Activated CD4-positive, alpha-beta T cell treated with anti-CD3 and anti-CD28 coated beads, Interleukin-10, Interleukin-2, amounts not matched to agents 100 ng/mL and 50 ng/mL, durations not matched to agents 16 hours and 8 hours (primary cell): ENCODE measurements around the gene GLB1L2.
"Not testable (repeated sequence)": the region's sequence is repeated elsewhere in the genome, so short reads cannot be mapped to it uniquely, and the experiment has no call there.

Source experiments
- DNase-seq: peaks from one replicate; pipeline ENCODE4 v3.0.0-alpha.2; 2020

GLB1L2 gene, protein sequence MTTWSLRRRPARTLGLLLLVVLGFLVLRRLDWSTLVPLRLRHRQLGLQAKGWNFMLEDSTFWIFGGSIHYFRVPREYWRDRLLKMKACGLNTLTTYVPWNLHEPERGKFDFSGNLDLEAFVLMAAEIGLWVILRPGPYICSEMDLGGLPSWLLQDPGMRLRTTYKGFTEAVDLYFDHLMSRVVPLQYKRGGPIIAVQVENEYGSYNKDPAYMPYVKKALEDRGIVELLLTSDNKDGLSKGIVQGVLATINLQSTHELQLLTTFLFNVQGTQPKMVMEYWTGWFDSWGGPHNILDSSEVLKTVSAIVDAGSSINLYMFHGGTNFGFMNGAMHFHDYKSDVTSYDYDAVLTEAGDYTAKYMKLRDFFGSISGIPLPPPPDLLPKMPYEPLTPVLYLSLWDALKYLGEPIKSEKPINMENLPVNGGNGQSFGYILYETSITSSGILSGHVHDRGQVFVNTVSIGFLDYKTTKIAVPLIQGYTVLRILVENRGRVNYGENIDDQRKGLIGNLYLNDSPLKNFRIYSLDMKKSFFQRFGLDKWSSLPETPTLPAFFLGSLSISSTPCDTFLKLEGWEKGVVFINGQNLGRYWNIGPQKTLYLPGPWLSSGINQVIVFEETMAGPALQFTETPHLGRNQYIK

DNA sequence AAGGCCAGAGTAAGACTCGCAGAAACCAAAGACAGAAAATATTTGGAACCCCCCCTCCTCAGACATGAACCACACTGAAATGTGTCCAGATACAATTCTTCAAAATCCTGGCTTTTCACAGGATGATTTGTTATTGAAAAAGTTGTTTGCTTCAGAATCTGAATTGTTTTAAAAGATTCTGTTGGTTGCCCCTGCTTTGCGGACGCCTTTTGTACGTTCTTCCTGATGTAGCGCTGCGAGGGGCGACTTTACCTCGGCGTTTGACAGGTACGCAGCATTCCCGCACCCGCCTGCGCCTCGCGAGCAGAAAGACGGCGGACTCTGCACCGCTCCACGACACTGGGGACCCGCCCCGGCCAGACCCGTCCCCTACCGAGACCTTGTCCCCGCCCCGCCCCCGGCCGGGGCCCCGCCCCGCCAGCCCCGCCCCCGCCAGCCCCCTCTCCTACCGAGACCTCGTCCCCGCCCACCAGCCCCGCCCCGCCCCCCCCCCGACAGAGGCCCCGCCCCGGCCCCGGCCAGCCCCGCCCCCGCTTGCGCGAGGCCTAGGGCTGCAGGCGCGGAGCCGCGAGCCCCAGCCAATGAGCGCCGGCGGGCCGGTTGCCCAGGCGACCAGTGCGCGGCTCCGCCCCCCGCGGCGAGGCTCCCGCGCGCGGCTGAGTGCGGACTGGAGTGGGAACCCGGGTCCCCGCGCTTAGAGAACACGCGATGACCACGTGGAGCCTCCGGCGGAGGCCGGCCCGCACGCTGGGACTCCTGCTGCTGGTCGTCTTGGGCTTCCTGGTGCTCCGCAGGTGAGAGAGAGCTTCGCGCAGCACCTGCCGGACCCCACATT is at the start of gene GLB1L2:
Gene GLB1L2, plus strand, starts transcription at position 635 of the 835 bp plus-strand sequence. Its CDS starts 74 bp downstream, at position 709.
- peak; percentile 84 for DNase-seq

DNA sequence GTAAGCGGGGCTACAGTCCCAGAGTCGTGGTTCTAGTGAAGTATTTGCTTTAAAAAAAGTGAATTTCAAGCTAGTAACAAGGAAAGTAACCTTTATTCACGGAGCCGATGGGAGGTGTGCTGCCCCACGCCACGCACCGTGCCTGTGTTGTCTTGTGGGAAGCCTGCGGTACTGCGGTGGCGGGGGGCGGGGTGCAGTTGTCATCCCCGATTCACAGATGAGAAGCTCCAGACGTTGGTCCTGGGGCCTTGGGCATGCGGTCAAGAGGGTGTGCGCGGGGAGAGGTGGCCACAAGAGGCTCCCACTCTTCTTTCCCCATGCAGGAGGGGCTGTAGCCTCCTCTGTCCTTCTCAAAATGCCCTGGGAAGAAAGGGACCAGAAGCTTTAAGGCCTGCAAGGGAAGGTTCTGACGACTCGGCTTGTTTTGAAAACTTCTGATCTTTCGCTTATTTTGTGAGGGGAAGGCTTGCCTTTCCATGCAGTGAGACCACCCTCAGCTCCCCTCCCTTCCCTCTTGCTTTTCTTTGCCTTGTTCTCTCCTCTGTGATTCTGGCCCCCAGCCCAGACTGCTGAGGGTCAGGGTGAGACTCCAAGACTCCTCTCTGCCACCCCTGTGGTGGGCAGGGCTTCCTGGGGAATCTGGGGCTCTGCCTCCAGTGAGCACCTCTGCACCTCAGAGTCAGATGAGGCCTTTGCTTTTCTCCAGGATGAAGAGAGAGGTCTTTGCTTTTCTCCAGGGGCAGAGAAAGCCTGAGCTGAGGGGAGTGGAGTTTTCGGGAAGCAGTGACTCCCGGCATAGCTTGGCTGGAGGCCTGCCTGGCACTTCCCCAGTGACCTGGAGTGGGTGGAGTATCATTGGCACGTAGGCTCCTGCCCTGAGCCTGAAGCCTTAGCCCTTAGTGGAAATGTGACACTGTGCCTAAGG is 49.4 kb upstream of the GLB1L2 start:
- no peak for DNase-seq

DNA sequence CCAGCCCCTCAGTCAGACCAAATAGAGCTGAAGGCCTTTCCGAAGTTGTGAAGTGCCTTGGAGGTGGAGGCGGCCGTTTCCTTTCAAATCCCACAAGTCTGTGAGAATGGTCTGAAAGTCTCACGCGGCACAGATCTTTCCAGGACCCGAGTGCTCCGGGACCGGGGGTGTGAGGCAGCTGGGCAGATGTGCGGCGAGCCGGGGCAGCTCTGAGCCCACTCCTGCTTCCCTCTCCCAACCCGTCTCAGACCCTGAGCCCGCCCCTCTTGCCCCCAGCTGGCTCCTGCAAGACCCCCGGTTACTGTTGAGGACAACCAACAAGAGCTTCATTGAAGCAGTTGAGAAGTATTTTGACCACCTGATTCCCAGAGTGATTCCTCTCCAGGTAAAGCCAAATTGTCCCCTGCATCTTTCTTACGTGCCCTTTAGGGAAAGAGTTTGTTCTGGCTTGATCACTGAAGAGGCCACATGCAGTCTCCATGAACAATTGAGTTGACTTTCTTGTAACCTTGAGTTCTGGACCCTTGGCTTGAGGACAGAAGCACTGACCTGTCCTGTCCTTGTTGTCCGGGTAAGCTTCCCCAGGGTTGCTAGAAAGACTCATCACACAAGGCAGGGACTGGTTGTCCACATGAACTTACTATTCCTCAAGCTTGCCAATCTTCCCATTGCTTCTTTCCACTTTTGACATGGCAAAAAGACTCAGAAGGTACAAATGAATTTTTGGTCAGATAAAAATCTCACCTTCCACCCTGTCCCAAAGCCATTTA is 48.1 kb upstream of the GLB1L2 start:
- DNase-seq: no peak

DNA sequence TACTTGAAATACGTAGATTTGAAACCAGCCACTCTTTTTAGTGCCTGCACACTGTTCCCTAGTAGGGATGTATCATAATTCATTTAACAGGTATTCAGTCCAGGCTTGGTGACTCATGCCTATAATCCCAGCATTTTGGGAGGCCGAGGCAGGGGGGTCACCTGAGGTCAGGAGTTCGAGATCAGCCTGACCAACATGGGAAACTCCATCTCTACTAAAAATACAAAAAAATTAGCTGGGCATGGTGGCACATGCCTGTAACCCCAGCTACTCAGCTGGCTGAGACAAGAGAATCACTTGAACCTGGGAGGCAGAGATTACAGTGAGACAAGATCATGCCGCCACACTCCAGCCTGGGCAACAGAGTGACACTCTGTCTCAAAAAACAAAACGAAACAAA is 47.4 kb upstream of the GLB1L2 start:
- not testable (repeated sequence) for DNase-seq

DNA sequence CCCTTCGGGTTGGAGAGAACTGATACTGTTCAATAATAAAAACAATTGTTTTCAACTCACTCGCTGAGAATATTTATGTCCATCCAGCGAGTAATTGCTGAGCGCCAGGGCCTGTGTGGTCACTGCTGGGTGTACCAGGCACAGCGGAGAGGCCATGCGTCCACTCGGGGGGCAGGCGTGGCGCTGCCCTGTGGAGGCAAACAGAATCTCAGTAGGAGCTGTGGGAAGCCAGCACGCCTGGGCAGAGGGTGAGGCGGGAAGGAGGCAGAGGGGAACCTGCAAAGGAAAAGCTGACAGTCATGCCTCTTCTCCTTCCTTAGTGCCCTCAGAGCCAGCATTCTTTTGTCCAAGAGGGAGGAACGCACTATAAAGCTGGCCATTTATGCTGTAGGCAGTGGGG is 44.2 kb upstream of the GLB1L2 start:
- no peak for DNase-seq

DNA sequence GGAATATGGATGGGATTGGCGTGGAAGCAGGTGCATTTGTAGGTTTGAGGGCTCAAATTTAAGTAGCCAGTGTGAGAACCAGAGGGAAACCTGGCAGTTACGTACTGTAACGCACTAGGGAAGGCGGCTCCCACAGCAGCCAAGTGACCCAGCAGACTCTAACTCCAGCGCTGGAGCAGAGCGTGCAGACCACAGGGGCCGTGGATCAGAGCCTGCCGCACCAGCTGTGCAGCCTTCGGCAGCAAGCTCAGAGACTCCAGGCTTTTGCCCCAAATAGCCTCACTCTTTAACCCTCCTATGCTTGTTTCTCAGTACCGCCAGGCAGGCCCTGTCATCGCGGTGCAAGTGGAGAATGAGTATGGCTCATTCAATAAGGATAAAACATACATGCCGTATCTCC is 43.3 kb upstream of the GLB1L2 start:
- no peak for DNase-seq

DNA sequence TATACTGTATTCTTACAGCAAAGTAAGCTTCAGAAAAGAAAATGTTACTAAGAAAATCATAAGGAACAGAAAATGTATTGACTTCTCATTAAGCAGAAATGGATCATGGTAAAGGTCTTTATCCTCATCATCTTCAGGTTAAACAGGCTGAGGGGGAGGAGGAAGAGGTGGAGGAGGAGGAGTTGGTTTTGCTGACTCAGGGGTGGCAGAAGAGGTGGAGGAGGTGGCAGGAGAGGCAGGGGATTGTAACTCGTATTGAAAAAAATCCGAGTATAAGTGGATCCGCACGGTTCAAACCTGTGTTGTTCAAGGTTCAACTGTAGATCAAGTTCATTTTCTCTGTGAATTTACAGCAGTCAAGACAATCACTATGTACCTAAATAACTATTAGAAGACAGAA is 42.6 kb upstream of the GLB1L2 start:
- DNase-seq: no peak

DNA sequence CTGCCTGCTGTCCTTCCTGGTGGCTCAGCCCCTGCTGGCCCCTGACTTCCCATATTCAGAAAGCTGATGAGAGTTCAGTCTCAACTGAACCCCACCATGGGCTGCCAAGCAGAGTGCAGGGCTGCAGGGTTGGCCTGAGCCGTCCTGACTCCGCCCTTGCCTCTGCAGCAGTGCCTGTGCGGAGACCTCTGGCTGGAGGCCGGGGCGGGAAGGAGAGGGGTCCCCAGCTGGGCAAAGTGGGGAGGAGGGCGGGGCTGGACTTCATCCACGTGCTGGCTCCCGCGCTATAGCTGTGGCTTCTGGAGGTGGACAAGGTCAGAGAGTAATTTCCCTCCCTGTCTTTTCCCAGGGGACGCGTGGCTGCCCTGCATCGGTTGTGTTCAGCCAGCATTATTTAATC is 42.0 kb upstream of the GLB1L2 start:
- DNase-seq: no peak

DNA sequence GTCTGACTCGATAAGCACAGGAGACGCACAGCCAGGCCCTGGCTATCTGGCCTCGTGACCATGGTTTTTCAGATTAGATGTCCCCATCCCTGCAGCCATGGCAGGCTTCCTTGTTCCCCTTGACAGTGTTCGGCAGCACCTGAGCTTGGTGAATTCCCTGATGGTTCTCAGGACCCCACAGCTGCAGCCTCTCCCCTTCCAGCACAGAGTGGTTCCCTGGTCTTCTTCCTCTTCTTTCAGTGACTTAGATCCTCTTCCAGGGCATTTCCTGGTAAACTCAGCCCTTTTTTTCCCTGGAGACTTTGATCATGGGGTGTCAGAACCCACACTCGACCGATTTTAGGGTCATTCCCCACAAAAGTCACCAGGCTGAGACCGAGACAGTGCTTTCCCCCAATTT is 41.1 kb upstream of the GLB1L2 start:
- DNase-seq: no peak

DNA sequence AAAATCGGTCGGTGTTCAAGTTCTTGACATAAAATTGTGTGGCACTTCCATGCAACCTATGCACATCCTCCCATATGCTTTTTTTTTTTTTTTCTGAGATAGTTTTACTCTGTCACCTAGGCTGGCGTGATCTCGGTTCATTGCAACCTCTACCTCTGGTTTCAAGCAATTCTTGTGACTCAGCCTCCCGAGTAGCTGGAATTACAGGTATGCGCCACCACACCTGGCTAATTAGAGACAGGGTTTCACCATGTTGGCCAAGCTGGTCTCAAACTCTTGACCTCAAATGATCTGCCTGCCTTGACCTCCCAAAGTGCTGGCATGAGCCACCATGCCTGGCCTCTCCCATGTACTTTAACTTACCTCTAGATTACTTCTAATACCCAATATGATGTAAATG is 40.6 kb upstream of the GLB1L2 start:
- no peak for DNase-seq

DNA sequence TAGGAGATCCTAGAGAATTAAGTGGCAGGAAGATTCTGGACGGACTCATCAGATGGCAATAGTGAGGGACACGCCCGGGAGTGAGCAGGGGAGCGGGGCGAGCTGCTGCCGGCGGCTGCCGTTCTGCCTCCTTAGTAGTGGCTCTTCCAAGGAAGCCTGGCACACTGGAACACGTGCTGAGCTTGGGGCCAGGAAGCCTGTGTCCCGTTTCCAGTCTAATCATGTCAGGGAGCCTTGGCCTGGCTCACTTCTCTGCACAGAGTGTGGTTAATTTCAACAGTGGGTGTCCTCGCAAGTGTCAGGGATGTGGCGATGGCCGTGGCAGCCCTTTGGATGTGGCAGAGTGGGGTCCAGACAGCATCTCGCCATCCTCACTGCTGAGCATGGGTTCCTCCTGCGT is 39.1 kb upstream of the GLB1L2 start:
- no peak for DNase-seq

DNA sequence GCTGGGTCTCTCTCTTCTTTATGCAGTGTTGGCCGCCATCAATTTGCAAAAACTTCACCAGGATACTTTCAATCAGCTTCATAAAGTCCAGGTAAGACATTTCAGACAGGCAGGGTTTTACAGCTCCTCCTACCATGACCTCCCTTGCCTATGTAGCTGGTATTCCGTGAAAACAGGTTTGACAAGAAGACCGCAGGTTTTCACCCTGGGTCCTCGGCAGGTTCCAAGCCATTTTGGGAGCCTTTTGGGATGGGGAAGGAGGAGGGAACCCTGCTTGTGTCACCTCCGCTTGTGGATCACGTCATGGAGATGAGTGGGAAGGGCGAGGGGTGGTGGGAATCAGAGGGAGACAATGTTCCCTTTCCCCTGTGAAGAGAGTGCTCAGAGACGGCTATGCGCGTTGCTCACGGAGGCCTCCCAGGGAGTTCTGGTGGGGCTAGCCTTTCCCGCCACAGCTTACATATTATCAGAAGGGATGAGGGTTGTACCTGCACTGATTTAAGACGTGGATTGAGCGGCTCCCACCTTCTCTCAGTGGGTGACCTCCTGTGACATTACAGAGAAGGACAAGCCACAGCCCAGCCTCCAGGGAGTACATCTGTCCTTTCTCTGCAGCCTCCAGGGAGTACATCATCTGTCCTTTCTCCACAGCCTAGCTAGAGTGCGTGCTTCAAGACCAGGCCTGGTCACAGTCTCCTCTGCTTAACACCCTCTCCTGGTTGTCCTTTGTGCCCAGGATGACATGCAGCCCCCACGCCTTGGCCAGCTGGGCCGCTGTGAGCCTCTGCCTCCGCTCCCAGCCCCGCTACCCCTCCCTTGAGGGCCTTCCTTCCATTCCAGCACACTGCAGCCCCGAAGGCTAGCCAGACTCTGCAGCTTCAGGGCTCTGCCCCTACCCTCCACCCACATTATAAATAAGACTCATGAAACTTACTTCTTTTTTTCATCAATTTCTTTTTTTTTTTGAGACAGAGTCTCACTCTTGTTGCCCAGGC is 38.4 kb upstream of the GLB1L2 start:
- no peak for DNase-seq

DNA sequence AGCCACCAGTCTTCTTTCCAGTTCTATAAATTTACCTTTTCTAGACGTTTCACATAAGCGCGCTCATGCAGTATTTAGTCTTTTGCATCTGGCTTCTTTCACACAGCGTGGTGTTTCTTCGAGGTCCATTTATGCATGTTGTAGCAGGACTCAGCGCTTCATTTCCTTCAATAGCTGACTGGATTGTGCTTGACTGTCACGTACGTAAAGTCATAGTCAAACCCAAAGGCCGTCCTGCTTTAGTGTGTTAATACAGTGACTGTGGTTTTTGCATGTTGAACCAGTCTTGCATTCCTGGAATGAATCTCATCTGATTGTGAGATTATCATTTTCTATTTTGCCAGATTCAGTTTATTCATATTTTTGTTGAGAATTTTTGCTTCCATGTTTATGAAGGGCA is 37.1 kb upstream of the GLB1L2 start:
- DNase-seq: peak; percentile 66

DNA sequence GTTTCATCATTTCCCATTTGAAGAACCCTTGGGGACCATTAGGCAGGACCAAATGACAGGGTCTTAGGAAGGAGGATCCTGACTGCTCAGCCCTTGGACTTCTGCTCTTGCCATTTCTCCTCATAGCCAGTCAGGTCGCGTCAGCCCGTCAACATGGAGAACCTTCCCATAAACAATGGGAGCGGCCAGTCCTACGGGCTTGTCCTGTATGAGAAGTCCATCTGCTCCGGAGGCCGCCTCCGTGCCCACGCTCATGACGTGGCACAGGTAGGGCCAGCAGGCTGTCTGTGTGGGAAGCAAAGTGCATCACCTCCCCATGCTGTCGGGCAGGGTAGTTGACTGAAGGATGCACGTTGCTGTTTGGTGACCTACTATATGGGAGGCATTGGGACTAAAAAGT is 19.6 kb upstream of the GLB1L2 start:
- no peak for DNase-seq

DNA sequence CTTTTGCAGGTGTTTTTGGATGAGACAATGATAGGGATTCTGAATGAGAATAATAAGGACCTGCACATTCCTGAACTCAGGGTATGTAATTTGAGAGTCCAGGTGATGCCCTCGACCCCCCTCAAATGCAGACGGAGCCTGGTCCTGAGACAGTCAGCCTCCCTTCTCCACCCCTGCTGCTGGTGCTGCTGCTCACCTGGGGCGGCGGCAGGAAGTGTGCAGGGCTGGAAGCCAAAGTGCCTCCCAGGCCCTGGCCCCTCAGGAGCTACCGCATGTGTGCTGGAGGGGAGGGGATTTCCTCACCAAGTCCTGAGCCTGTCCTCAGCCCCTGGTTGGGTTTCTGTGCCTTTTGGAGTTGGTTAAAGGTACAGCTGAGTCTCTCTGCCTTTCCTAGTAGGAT is 19.0 kb upstream of the GLB1L2 start:
- no peak for DNase-seq

DNA sequence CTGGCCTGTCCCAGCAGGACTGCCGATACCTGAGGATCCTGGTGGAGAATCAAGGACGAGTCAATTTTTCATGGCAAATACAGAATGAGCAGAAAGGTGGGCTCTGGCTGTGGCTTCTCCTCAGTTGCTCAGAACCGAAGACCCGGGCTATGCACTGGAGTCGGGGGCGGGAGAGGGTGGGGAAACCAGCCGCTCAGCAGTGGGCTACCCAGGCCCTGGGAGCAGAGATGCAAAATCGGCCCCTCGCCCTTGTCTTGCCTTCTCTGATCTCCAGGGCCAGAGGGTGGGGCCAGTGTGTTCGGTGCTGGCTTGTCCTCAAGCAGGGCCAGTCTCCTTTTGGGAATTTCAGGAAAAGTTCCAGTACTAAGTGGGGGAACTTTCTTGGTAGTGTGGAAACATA is 18.4 kb upstream of the GLB1L2 start:
- no peak for DNase-seq

DNA sequence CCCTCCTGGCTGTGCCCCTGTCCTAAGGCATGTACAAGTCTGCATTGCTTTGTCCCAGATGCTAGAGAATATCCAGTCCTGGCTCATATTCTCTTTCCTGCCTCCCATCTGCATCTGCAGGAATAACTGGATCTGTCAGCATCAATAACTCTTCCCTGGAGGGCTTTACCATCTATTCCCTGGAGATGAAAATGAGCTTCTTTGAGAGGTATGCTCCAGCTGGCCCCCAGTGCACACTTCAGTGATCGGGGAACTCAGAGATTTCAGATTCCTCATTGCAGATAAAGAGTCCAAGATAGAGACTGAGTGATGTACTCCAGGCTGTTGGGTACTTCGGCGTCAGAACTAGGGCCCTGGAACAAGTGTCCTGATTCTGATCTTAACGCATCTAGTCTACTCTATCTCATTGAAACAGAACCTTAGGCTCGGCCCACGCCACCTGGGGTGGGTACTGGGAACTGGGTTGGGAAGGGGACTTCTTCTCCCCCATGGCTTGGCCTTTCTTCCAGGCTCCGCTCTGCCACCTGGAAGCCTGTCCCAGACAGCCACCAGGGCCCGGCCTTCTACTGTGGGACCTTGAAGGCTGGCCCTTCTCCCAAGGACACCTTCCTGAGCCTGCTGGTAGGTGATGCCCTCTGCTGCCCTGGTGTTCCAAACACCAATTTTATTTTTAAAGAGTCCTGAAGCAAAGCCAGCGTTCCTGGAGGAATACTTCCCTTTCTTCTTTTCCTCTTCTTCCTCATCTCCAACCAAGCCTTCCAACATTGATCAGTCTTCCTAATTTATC is 17.8 kb upstream of the GLB1L2 start:
- DNase-seq: no peak

DNA sequence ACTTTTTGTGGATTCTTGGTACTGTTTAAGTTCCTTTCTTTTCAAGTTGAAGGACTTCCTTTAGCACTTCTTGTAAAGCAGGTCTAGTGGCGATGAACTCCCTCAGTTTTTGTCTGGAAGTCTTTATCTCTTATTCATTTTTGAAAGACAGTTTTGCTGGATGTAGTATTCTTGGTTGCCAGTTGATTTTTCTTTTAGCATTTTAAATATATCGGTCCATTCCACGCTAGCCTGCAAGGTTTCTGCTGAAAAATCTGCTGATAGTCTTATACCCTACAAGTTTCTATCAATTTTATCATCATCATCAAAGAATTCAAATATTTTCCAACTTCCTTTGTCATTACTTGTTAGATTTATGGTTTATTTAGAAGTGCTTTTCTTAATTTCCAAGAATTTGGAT is 14.7 kb upstream of the GLB1L2 start:
- no peak for DNase-seq

DNA sequence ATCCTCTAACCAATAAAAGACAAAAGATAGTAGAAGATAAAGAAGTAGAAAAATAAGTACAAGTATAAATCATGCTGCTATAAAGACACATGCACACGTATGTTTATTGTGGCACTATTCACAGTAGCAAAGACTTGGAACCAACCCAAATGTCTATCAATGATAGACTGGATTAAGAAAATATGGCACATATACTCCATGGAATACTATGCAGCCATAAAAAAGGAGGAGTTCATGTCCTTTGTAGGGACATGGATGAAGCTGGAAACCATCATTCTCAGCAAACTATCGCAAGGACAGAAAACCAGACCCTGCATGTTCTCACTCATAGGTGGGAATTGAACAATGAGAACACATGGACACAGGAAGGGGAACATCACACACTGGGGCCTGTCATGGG is 10.4 kb upstream of the GLB1L2 start:
- not testable (repeated sequence) for DNase-seq

DNA sequence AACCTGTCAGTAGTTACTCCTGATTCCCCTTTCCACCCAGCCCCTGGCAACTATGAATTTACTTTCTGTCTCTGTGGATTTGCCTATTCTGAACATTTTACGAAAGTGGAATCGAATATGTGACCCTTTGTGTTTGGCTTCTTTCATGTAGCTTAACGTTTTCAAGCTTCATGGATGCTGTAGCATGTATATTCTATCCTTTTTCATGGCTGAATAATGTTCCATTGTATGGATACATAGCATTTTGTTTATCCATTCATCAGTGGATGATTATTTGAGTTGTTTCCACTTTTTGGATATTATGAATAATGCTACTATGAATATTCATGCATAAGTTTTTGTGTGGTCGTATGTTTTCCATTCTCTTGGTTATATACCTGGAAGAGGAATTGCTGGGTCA is 9.2 kb upstream of the GLB1L2 start:
- DNase-seq: no peak
